ENCODE results near the gene TMEM44.
A peak's percentile ranks its signal among the peaks of the same experiment; 100 is the strongest.

The TMEM44 gene

GRCh38 chr3:194661374-194661773 lies 28.2 kb upstream of the TMEM44 start (continued):
- TF ChIP-seq ZNF639 (tag by site-specific recombination; IDR thresholded peaks at IDR 0.05) (no peak), ZNF155 (tag by site-specific recombination; IDR thresholded peaks at IDR 0.05) (no peak)

- CTCF ChIA-PET: no interaction called here
- Histone ChIP-seq H3K9me3 (ENCODE audit: control insufficient read depth, insufficient read depth, low read depth, low read length) (no peaks in the 10 kb centered on the region), H3K4me1 (ENCODE audit: control insufficient read depth, insufficient read depth, low read length) (no peaks in the 10 kb centered on the region), H3K36me3 (ENCODE audit: control insufficient read depth in 2 of 2, insufficient read depth in 1 of 2, low read length in 2 of 2) (peaks cover 13 to 72% of the 10 kb centered on the region in 2 experiments), H3K27ac (ENCODE audit: extremely low read depth, low read depth, low read length) (no peak overlapping the region), H3K4me3 (ENCODE audit: low read depth, low read length) (no peak overlapping the region)
- POLR2A ChIA-PET: no interaction called here
- peak; percentile 91 for TF ChIP-seq ZBTB17 (tag by site-specific recombination; IDR thresholded peaks at IDR 0.05)
- no peak for TF ChIP-seq ZFP37 (tag by site-specific recombination; IDR thresholded peaks at IDR 0.05)
These were observed 26.6 kb upstream of the TMEM44 start for GRCh38 chr3:194659778-194660177.

GRCh38 chr3:194658477-194659242 lies 25.4 kb upstream of the TMEM44 start:
- Histone ChIP-seq H3K4me1 (ENCODE audit: control insufficient read depth, insufficient read depth, low read length) (no peaks in the 10 kb centered on the region), H3K9me3 (ENCODE audit: control insufficient read depth, insufficient read depth, low read depth, low read length) (no peaks in the 10 kb centered on the region), H3K36me3 (ENCODE audit: control insufficient read depth in 2 of 2, insufficient read depth in 1 of 2, low read length in 2 of 2) (peaks cover 10 to 74% of the 10 kb centered on the region in 2 experiments), H3K27ac (ENCODE audit: extremely low read depth, low read depth, low read length) (no peak overlapping the region), H3K4me3 (ENCODE audit: low read depth, low read length) (no peak overlapping the region)
- CTCF ChIA-PET: interaction anchor here (0.6 kb wide), 1 partner anchor 425 kb away, joined by 4 read pairs; no protein-coding TSS in a partner anchor
- TF ChIP-seq ZNF670 (tag by site-specific recombination; IDR thresholded peaks at IDR 0.05; ENCODE audit: low read depth) (no peak), ZSCAN5A (tag by site-specific recombination; IDR thresholded peaks at IDR 0.05) (no peak), BCL6B (tag by site-specific recombination; IDR thresholded peaks at IDR 0.05) (no peak), PRDM6 (tag by site-specific recombination; IDR thresholded peaks at IDR 0.05) (no peak), ZNF645 (tag by site-specific recombination; IDR thresholded peaks at IDR 0.05) (no peak), ZEB2 (tag by site-specific recombination; IDR thresholded peaks at IDR 0.05) (no peak), ZNF404 (tag by site-specific recombination; IDR thresholded peaks at IDR 0.05) (no peak), ZNF768 (tag by site-specific recombination; IDR thresholded peaks at IDR 0.05) (no peak), ZNF707 (tag by site-specific recombination; IDR thresholded peaks at IDR 0.05) (no peak), ZNF560 (tag by site-specific recombination; IDR thresholded peaks at IDR 0.05; ENCODE audit: borderline replicate concordance) (no peak), ZSCAN23 (tag by site-specific recombination; IDR thresholded peaks at IDR 0.05) (no peak), ZNF175 (tag by site-specific recombination; IDR thresholded peaks at IDR 0.05) (no peak), ZBTB48 (tag by site-specific recombination; IDR thresholded peaks at IDR 0.05) (no peak), ATF2 (tag by site-specific recombination; IDR thresholded peaks at IDR 0.05; ENCODE audit: low read depth) (no peak), ZBTB10 (tag by site-specific recombination; IDR thresholded peaks at IDR 0.05) (no peak)
- POLR2A ChIA-PET: no interaction called here

All from HEK293 (cell line).